CMK (cell line): ENCODE measurements around the gene ANKRD6.

Source experiments
- DNase-seq: peaks from one replicate; pipeline ENCODE4 v3.0.0-alpha.2; 2010; ENCODE audit warnings: low read depth

The ANKRD6 gene

GRCh38 chr6:89413006-89413400 lies 19.9 kb upstream of the ANKRD6 start:
- DNase-seq, result no peak

GRCh38 chr6:89414215-89414614 lies 18.7 kb upstream of the ANKRD6 start:
- DNase-seq, result no peak

DNA sequence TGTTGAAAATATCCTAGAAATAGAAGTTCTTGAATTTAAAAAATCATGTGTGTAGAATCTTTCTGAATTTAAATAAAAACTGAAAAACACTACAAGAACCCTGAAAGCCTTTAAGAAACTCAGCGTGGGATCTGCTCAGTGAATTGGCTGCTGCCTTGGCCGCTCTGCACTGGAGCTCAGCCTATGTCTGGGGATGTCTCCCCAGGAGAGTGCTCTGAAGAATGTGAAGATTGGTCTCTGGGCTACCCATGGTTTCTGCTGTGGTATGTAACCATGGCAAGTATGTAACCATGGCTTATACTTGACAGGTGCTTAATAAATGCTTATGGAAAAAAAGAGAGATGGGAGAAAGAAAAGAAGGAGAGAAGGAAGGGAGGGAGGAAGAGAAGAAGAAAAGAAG lies 17.8 kb upstream of the ANKRD6 start:
- no peak for DNase-seq

GRCh38 chr6:89416796-89417195 lies 16.2 kb upstream of the ANKRD6 start:
- DNase-seq, result no peak

DNA sequence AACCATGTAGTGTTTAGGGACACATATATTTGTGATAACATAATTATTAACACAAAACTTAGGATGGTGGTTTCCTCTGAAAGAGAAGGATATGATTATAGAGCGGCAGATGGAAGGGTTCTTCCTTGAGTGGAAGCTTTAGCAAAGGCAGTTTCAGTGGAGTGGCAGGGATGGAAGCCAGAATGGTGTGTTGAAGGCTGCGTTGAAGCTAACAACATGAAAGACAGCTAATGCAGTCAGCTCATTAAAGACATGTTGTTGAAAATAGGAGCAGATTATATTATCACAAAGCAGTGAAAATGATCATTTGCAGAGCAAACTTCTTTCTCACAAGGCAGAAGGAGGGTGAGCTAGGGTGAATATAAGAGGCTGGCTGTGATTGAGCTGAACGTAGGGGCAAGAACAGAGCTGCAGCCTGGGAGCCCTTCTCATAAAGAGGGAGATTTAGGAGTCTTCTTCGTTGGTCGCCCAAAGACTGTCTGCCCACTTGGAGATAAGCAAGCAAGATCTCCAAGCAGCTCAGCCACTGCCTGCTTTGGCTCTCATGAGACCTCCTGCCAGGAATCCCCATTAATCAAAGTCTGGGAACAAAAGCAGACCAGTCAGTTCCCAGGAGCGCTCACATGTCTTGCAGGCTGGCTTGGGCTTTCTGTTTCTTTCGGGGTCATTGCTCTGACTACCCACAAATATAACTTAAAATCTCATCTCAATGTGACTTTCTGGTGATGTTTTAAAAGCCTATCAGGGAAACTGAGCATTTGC lies 2.6 kb upstream of the ANKRD6 start:
- DNase-seq, result no peak

- peak; percentile 32 for DNase-seq
These were observed 549 bp downstream of the ANKRD6 start for GRCh38 chr6:89433252-89434149.

- DNase-seq, result no peak
These were observed 1.2 kb downstream of the ANKRD6 start for GRCh38 chr6:89434150-89434499.

GRCh38 chr6:89434954-89435353 lies 2.0 kb downstream of the ANKRD6 start:
- DNase-seq, result no peak

DNA sequence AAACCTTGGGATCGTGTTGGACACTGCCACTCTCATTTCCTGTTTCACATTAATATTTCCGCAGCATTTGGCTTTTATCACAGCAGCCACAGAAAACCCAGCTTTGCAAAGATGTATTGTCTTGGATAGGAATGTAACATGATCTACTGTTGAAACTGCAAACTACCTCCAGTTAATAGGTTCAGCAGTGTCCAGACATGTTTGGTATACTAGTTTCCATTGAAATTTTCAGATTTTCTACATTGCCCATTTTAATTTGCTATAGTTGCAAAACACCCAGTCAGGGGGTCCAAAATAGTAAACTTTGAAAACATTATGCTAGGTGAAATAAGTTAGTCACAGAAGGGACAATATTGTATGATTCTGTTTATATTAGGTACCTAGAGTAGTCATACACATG lies 3.3 kb downstream of the ANKRD6 start:
- DNase-seq, result no peak

DNA sequence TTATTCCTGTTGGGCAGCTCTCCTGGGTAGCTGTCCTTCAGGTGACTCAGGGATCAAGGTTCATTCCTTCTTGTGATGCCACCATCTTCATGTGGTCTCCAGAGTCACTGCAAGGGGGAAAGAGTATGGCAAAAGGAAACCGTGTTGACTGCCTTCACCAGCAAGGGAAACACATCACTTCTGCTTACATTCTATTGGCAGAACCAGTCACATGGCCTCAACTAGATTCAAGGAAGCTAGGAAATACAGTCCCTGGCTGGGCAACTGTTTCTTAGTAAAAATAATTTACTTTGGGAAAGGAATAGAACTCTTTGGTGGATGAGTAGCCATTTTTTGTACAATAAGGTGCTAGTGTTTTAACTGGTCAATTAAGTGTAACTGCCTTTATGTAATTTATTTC lies 5.3 kb downstream of the ANKRD6 start:
- no peak for DNase-seq

GRCh38 chr6:89439014-89439413 lies 6.1 kb downstream of the ANKRD6 start:
- no peak for DNase-seq

- DNase-seq, result no peak
These were observed 7.2 kb downstream of the ANKRD6 start for GRCh38 chr6:89440200-89440599.

DNA sequence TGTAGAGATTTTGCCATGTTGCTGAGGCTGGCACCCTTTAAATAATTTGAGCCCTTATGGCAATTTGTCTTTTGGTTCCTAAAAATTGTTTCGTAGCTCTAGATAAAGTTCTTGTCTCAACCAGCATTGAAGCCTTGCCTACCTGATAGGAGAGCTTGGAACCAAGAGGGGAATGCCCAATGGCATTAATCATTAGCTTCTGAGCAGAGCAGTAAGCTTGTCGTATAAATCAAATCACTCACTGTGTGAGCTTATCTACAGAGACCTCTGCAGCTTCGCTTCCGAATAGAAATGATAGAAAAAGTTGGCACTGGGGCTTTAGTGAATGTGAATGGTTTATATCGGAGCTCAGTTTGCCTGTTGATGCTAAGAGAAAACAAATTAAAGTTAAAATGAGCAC lies 10.7 kb downstream of the ANKRD6 start:
- DNase-seq, result no peak

DNA sequence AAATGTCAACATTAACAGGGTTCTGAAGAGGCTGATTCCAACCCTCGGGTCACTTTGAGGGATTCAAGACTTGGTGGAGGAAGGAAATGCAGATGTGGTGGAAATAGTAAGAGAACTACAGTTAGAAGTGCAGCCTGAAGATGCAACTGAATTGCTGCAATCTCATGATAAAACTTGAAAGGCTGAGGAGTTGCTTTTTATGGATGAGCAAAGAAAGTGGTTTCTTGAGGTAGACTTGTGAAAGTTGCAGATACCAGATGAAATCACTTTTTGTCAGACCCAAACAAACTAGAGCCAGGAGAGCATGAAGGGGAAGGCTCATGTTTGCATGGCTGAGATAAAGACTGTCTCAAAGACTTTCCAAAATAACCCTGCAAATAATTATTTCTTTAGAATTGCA lies 16.2 kb downstream of the ANKRD6 start:
- no peak for DNase-seq

GRCh38 chr6:89452281-89452680 lies 19.3 kb downstream of the ANKRD6 start:
- DNase-seq, result no peak

DNA sequence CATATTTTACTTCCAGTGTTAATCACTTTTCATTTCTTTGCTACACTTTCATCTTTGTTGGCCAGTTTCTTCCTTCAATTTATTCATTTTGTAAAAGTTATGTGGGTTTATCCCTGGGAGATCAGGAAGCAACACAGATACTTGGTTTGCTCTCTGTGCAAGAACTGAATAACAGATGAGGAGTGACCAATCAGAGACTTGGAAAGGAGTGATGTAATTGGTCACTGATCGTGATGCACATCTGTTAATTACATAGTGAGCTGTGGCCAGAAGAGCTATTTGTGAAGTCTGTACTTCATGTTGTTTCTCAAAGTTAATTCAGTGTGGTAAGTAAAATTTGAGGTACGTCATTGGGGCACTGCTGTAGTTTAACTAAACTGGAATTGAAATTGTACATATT lies 21.3 kb downstream of the ANKRD6 start:
- DNase-seq, result no peak

DNA sequence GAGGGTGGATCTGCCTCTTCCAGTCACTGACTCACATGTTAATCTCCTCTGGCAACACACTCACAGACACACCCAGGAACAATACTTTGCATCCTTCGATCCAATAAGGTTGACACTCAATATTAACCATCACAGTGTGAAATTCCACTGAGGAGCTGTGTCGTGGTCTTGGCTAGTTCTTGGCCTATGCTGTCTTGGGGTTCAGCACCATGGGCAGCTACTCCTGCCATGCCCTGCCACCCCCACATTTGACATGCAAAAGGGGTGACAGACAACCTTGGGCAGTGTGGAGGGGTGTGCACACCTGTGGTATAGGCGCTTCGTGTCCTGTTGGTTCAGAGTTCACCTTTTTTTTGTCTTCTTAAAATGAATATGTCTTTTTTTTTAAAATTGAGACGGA lies 25.8 kb downstream of the ANKRD6 start:
- no peak for DNase-seq

DNA sequence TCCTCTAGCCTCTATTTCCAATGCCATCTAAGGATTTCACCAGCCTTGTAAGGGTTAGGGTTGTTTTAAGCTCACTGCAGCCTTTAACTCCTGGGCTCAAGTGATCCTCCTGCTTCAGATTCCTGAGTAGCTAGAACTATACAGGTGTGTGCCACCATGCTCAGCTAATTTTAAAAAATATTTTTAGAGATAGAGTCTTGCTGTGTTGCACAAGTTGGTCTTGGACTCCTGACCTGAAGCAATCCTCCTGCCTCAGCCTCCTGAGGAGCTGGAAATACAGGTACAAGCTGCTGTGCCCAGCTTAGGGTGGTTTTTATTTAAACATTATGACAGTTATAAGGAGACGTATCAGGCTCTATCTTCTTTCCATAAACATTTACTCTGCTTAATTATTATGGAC lies 26.5 kb downstream of the ANKRD6 start:
- no peak for DNase-seq

DNA sequence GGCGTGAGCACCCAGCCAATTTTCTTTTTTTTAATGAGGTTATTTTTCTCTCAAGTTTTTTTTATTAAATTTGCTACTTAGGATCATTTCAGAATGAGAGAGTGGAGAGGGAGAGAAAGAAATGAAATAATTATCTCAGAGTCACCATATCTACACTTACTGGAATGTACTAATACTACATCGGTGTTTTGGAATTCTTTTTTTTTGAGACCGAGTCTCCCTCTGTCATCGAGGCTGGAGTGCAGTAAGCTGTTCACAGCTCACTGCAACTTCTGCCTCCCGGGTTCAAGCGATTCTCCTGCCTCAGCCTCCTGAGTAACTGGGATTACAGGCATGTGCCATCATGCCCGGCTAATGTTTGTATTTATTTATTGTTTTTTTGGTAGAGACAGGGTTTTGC lies 27.8 kb downstream of the ANKRD6 start:
- no peak for DNase-seq

DNA sequence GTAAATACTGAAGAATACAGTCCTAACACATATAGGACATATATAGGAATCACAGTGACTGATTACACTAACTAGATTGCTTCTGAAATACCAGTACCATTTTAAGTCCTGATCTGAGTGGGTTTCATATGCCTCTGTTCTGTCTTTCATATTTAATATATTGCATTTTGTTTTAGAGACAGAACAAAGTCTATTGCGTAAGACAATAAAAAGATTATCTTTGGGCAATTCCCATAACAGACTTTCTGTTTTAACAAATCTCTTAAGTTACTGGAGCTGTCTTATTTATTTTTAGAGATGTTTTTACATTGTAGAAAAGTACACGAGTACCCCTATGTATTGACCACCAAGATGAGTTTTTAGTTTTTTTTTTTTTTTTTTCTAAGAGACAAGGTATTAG lies 29.6 kb downstream of the ANKRD6 start:
- DNase-seq, result no peak

DNA sequence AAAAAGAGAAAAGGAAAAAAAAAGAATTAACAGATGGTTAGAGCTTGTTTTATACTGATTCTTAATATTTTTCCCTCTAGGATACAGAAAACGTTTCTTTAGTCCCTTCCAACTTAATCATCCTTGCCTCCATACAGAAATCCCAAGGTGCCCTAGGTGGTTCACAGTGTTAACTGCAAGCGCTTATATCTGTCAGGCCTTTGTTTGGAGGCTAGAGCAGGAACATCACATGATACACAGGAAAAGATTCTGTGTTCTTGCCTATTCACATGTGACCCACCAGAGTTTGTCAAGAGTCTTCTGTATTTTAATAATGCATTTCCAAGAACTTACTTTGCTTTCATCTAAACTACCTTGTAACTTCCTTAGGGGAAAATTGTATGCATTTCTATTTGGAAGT lies 31.3 kb downstream of the ANKRD6 start:
- no peak for DNase-seq

GRCh38 chr6:89467437-89467836 lies 34.5 kb downstream of the ANKRD6 start:
- DNase-seq, result no peak

DNA sequence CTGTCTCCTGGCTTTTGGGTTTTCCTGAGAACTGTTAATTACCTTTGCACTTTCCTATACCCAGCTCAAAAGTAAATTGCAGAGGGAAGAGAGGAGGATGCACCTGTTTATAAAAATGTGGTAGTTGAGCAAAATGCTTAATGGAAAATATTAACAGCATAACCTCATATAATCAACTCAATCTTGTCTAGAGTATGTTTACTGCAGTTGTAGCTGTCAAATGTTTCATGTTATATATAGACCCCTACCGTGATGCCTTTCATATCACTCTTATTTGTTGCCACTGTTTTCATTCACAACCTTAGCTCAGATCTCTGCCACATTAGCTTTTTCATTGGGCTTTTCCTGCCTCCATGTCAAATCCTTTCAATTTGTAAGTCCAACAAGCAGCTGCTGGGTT lies 36.0 kb downstream of the ANKRD6 start:
- no peak for DNase-seq
